DOHH2 (cell line): ENCODE data around the gene DNAH6.
"Not testable (repeated sequence)": the region's sequence is repeated elsewhere in the genome, so short reads cannot be mapped to it uniquely, and the experiment has no call there.

Experiments used
- CTCF ChIP-seq: fragments of 200-600 bp; sonication (generic); IDR thresholded peaks from one replicate; pipeline ENCODE4 v1.5.1; 2014; ENCODE audit warnings: antibody characterized with exemption, mild to moderate bottlenecking, low read depth, low read length; ENCODE audit not compliant: poor library complexity, severe bottlenecking
- EZH2phosphoT487 ChIP-seq: fragments of 200-600 bp; sonication (generic); IDR thresholded peaks from 2 replicates; pipeline ENCODE4 v1.6.1; 2017; ENCODE audit warnings: borderline replicate concordance, mild to moderate bottlenecking, antibody characterized with exemption, low read length, moderate library complexity, mixed read lengths

- TF ChIP-seq CTCF, EZH2phosphoT487: not testable (repeated sequence)
Observed at GRCh38 chr2:84472423-84472822, 43.9 kb upstream of the DNAH6 start.
